Measurements from ENCODE around the gene NDUFA12.

GRCh38 chr12:94994312-94994711 lies 9.2 kb downstream of the NDUFA12 start:
- TF ChIP-seq, protein P1, sequence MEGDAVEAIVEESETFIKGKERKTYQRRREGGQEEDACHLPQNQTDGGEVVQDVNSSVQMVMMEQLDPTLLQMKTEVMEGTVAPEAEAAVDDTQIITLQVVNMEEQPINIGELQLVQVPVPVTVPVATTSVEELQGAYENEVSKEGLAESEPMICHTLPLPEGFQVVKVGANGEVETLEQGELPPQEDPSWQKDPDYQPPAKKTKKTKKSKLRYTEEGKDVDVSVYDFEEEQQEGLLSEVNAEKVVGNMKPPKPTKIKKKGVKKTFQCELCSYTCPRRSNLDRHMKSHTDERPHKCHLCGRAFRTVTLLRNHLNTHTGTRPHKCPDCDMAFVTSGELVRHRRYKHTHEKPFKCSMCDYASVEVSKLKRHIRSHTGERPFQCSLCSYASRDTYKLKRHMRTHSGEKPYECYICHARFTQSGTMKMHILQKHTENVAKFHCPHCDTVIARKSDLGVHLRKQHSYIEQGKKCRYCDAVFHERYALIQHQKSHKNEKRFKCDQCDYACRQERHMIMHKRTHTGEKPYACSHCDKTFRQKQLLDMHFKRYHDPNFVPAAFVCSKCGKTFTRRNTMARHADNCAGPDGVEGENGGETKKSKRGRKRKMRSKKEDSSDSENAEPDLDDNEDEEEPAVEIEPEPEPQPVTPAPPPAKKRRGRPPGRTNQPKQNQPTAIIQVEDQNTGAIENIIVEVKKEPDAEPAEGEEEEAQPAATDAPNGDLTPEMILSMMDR (IDR thresholded peaks at IDR 0.05) = no peak
- TF ChIP-seq POLR2A (IDR thresholded peaks at IDR 0.05) = no peak

Measured in vagina (tissue), 2 donors.